Non-pigmented ciliary epithelial cell (primary cell): ENCODE measurements around the gene SELENOV.
A peak's percentile ranks its signal among the peaks of the same experiment; 100 is the strongest.
"Not testable (repeated sequence)": the region's sequence is repeated elsewhere in the genome, so short reads cannot be mapped to it uniquely, and the experiment has no call there.

Source experiments
- DNase-seq: peaks from one replicate; pipeline ENCODE4 v3.0.0-alpha.2; 2010; ENCODE audit warnings: low read depth

The SELENOV gene

GRCh38 chr19:39514840-39515550 is at the start of gene SELENOV:
Gene SELENOV (plus strand): TSS chr19:39515139. CDS start chr19:39515213, 74 bp downstream.
- no peak for DNase-seq

GRCh38 chr19:39465956-39466747 is 48.8 kb upstream of the SELENOV start:
- no peak for DNase-seq

DNA sequence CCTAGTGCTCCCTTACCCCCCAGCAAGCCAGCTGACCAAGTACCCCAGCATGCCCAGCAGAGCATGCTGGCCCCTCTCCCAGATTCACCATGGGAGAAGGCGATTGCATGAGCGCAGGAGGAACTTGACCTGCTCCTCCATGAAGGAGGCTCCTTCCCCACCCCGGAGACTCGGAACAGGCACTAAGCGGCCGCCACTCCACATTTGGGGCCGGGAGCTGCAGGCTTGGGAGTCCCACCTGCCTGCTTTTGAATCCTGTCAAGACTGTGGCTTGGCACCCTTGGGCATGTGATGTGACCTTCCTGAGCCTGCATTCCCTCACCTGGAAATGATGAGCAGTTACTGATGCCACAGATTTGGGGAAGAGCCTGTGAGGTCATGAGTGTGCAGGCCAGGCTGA is 47.0 kb upstream of the SELENOV start:
- no peak for DNase-seq

DNA sequence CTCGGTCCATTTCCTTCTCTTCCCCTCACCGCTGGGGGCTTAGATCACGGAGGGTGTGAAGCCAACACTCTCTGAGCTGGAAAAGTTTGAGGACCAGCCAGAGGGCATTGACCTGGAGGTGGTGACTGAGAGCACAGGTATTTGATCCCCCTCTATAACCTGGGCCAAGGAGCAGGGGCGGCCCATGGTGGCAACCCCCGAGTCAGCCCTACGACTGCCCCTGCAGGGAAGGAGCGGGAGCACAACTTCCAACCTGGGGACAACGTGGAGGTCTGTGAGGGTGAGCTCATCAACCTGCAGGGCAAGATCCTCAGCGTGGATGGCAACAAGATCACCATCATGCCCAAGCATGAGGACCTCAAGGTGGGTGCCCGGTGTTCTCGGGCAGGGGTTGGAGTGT is 45.9 kb upstream of the SELENOV start:
- DNase-seq: no peak

- no peak for DNase-seq
Measured at GRCh38 chr19:39469567-39469966, 45.4 kb upstream of the SELENOV start.

DNA sequence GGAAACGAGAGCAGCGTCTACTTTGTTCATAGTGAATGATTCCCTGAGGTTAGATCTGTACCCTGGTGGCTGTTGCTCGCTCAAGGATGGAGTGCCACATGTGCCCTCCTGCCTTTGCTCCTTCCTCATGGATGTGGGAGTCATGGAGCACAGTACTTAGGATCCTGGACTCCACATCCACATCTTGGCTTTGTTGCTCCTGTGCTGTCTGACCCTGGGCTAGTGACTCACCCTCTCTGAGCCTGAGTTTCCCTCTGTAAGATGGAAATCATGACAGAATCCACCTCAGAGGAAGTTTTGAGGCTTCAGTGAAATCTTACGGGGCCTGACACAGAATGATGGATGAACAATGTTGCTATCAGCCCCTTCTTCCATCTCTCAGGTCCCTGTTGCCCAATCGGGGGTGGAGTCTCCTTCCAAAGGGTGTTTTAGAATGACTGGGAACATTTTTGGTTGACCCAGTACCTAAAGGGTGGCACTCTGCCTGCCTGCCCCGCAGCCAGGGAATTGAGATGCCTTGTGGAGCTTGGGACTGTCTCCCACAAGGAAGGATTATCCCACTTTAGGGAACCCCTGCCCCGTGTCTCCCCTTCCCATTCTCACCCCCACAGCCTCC is 44.1 kb upstream of the SELENOV start:
- no peak for DNase-seq

DNA sequence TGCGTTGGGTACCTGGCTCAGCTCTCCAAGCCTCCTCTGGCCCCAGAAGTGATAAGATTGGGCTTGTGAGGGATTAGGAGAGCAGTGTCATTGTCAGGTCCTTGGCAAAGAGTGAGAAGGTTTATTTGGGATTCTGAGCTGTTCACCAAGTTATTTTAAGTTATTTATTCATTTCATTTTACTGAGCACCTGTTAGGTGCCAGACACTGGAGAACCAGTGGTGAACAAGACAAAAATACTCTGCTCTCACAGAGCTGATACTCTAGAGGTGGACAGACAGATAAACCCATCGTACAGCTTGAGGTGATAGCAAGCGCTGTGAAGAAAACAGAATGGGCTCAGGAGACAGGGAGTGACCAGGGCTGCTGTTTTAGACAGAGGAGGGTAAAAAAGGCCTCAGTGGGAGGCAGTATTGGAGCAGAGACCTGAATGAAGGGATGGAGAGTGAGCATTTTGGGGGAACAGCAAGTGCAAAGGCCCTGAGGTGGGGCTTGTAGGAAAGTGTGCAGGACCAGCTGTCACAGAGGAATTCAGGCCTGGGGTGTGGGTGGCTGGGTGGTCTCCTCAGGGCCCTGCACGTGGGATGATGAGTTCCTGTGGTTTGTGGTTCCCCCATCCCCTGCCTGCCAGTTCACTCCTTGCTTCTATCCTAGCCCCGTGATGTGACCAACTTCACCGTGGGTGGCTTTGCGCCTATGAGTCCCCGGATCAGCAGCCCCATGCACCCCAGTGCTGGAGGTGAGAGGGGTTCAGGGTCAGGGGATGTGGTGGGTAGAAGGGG is 43.0 kb upstream of the SELENOV start:
- no peak for DNase-seq

DNA sequence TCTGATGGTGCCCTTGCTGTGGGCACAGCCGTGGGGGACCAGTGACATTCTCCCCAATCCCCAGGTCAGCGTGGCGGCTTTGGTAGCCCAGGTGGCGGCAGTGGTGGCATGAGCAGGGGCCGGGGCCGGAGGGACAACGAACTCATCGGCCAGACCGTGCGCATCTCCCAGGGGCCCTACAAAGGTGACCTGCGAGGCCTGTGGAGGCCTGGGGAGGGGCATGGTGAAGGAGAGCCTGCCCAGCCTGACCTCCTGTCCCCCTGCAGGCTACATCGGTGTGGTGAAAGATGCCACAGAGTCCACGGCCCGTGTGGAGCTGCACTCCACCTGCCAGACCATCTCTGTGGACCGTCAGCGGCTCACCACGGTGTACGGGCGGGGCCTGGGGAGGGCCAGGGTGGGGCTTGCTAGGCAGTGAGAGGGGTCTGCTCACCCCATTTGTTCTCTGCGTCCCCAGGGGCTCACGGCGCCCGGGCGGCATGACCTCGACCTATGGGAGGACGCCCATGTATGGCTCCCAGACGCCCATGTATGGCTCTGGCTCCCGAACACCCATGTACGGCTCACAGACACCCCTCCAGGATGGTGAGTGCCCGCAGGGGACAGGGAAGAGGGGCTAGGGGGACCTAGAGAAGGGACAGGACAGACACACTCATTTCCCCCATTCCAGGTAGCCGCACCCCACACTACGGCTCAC is 42.0 kb upstream of the SELENOV start:
- no peak for DNase-seq

GRCh38 chr19:39473443-39473960 is 41.4 kb upstream of the SELENOV start:
- DNase-seq: no peak

GRCh38 chr19:39474139-39474620 is 40.8 kb upstream of the SELENOV start:
- DNase-seq: no peak

GRCh38 chr19:39475748-39476147 is 39.2 kb upstream of the SELENOV start:
- no peak for DNase-seq

- not testable (repeated sequence) for DNase-seq
Measured at GRCh38 chr19:39479319-39479801, 35.6 kb upstream of the SELENOV start.

- no peak for DNase-seq
Measured at GRCh38 chr19:39479916-39480315, 35.0 kb upstream of the SELENOV start.

- peak; percentile 46 for DNase-seq
Measured at GRCh38 chr19:39480337-39481228, 34.4 kb upstream of the SELENOV start, which contains the start of gene TIMM50. Gene TIMM50 (plus strand): TSS chr19:39480838. CDS start chr19:39480854, 16 bp downstream.

DNA sequence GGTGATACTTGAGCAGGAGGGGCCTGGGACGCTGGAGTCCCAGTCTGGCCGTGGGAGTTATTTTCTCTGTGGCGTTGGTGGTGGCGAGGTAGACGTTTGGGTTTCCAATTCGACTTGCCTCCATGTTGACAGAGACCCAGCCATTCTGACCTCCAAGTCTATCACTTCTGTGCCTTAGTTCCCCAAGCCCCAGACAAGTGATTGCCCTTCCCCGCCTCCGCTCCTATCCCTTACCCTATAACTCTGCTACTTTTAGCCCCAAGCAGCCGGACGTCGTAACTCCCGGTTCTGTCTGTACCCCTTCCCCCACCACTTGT is 33.8 kb upstream of the SELENOV start:
- DNase-seq: no peak

- DNase-seq: no peak
Measured at GRCh38 chr19:39481676-39482075, 33.3 kb upstream of the SELENOV start.

GRCh38 chr19:39483141-39483540 is 31.8 kb upstream of the SELENOV start:
- DNase-seq: no peak

GRCh38 chr19:39489756-39490155 is 25.2 kb upstream of the SELENOV start:
- DNase-seq: no peak

DNA sequence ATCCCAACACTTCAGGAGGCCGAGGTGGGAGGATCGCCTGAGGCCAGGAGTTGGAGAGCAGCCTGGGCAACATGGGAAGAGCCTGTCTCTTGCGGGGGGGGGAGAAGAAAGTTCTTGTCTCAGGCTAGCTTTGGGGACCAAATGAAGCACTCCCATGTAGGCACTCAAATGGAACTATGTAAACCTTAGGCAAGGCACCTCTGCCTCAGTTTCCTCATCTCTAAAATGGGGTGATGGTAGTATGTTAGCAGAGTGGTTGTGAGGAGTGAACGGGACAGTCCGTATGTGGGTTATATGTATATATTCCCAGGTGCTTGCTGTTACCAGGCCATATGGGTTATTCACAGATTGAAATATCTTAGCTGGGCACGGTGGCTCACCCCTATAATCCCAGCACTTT is 22.7 kb upstream of the SELENOV start:
- DNase-seq: no peak

DNA sequence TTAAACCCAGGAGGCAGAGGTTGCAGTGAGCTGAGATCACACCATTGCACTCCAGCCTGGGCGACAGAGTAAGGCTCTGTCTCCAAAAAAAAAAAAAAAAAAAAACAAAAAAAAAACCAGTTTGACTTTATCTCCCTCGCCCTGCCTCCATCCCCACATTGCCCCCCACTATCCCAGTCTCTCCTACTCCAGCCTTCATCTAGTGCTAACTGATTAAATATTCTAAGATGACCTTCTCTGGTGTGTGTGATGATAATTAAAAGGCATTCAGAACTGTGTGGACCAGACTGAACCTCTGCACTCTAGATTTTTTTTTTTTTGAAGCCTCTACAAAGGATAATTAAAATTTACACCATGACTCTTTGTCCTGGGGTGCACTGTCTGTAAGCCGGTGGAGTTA is 22.2 kb upstream of the SELENOV start:
- no peak for DNase-seq
